GM19035 (cell line): ENCODE results near the gene PAIP2.

Source experiments
- ATAC-seq: cut with Tn5 transposase; IDR thresholded peaks from one replicate; pipeline ENCODE4 v1.9.1; 2021; ENCODE audit not compliant: unreplicated experiment

Gene PAIP2

GRCh38 chr5:139391570-139392323 lies 50.1 kb downstream of the PAIP2 start:
- ATAC-seq = no peak

GRCh38 chr5:139392324-139392677 lies 50.6 kb downstream of the PAIP2 start:
- ATAC-seq = peak; percentile 12

- ATAC-seq = peak; percentile 48
Observed at GRCh38 chr5:139392678-139393496, 51.2 kb downstream of the PAIP2 start.

- ATAC-seq = no peak
Observed at GRCh38 chr5:139393497-139394122, 52.0 kb downstream of the PAIP2 start.

DNA sequence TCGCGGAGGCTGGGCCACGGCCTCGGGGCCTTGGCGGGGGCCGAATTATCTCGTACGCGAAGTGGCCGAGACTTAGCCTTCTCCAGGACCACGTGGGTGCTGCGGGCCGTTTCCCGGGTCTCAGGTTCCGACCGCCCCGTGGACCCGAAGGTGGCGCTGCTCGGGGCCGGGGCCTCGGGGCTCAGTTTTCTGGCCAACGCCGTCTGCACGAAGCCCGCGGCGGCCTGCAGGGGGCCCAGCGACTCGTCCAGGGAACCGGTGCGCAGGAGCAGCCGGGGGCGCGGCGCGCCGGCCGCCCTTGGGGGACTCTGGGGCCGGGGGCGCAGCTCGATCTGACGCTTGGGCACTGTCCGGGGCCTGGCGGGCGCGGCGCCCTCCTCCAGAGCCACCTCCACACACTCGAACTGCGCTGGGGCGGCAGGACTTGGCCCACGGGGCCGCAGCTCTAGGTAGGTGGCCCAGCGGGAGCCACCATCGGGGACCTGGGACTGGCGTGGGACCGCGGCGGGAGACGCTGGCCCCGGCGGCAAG lies 52.5 kb downstream of the PAIP2 start:
- no peak for ATAC-seq

- ATAC-seq = no peak
Observed at GRCh38 chr5:139394654-139395566, 53.3 kb downstream of the PAIP2 start, which contains the start of gene PROB1. TSS of gene PROB1 (minus strand) at chr5:139395104. CDS start at chr5:139395081, 23 bp downstream.

GRCh38 chr5:139395844-139396640 lies 54.4 kb downstream of the PAIP2 start:
- no peak for ATAC-seq

- no peak for ATAC-seq
Observed at GRCh38 chr5:139396691-139397090, 55.0 kb downstream of the PAIP2 start.

DNA sequence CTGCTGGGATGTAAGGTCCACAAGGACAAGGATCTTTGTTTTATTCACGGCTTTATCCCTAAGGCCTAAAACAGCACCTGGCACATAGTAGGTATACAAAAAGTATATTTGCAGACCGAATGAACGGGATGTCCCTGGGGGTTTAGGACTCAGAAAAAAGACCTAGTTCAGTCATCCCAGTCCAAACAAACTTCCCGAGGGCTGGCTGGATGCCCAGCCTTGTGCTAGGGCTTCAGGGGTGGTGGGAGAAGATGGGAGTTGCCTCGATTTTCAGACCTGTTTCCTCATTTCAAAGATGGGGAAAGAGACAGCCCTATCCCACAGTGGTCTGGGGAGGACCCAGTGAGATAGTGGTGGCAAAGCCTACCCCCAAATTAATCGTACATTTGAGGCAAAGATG lies 56.3 kb downstream of the PAIP2 start:
- no peak for ATAC-seq

DNA sequence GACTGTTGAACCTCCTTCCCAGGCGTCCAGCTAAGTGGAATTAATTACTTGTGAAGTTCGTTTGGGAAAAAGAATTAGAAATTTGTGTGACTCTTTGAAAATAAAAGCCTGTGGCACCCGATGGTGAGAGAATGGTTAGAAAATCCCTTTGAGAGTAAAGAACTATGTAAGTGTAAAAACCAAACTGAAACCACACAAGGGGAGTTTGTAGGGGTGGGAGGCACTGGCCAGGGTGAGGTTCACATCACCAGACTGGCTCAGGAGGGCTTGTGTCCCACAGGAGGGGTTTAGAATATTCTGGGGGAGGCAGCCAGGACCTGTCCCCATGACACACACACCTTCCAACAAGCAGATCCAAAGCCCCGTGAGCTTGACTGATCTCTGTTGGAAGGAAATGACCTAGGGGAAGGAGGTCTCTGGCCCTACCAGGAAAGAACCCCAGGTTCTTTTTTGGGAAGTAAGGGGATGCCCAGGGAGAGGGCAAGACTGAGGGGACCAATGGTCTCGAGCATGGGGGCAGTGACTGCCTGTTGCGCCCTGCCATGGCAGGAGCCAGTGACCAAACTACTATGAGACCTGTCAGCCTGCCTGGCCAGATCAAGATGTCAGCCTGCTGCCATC lies 58.0 kb downstream of the PAIP2 start:
- no peak for ATAC-seq

DNA sequence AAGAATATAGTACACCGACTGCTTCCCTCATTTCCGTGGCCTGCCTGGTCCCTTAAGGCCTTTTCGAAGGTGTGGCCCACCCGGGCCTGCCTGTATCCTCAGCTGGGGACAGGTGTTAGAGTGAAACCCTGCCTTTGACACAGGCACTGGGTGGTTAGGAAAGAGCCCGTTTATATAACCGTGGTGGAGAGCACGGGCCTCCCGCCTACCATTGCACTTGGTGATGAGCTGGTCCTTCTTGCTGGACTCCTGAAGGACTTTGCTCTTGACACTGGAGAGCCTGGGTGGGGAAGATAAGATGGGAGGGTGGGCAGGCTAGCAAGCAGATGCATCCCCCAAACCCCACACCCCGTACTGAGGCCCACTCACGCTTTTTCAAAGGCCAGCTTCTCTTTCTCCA lies 59.9 kb downstream of the PAIP2 start:
- no peak for ATAC-seq

DNA sequence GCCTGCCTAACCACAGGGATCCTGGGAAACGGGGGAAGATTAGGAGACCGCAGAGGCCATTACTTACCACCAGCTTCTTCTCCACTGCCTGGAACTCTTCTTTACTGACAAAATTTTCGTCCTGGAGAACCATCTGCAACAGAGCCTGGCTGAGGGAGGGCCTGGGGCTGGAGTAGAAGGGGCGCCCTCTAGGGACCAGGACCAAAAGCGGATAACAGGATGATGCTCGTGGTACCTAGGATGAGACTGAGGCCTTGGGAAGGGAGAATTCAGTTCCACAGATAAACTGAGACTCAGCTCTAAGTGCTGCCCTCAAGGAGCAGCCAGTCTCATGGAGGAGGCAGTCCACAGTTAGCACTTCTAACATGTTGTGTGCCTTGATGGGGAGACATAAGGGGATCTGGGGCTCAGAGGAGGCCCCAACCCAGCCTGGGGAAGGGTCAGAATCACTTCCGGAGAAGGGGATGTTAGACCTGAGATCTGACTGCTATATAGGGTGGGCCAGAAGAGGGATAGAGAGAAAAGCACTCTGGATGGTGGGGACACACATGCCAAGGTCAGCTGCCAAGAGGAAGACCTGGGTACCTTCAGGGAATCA lies 61.0 kb downstream of the PAIP2 start:
- no peak for ATAC-seq

DNA sequence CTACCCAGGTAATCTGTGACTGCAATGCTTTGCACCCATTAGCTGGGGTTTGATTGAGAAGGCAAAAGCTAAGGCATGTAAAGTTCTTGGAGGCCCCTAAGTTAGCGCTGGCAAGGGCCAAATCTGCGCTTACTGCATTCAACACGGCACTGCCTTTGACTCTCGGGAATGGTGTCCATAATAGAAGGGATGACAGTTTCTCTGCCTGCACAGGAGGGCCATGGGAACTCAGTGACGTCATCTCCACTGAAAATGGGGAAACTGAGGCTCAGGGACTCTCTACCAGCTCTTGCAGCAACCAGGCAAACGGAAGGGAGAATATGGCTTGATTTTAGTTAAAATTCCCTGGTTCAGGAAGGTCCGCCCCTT lies 61.7 kb downstream of the PAIP2 start:
- peak; percentile 0 for ATAC-seq

DNA sequence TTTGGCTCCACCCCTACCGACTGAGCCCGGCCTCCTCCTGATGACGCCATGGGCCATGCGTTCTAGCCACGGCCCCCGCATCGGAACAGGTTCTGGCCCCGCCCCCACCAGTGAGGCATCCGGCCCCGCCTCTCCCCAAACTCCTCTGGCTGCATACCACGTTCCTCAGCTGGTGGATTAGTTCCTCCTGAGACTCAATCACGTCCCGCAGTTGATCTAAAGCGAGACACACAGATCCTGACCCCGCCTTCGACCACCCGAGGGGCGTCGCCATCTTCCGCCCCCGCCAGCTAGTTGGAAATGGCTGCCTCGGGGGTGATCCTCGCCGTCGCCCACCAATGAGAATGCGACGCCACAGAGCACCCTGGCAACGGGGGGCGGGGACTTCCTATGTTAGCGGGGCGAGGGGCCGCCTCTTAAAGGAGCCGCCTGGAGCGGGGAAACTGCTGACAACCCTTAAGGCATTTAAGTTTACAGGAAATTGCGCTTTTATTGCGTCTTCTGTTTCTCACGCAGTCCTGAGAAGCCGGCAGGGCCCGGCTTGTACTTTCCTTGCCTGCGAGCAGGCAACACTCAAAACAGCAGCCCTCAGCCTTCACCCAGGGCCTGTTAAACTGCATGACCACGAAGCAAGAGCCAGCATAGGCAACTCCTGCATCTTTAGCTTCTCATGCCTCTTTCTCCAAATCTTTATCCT lies 62.3 kb downstream of the PAIP2 start, which contains the start of gene SPATA24:
Gene SPATA24 (minus strand): TSS at position 303 of the 697 bp plus-strand sequence. CDS start 29 bp downstream, at position 274.
- ATAC-seq = peak; percentile 84

DNA sequence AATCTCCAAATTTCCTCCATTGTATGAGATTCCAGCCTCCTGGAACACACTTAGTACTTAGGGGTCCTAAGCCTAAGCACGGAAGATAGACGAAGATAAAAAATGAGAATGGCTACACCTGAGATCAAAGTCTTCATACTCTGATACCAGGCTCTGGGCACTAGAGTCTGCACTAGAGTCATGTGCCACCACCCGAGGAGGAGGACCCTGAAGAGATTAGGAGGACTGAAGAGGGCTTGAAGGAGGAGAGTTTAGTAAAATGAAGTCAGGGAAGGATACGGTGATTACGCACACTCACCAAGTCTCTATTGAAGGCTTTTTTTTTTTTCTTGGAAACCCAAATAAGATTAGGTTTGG lies 62.8 kb downstream of the PAIP2 start:
- no peak for ATAC-seq

DNA sequence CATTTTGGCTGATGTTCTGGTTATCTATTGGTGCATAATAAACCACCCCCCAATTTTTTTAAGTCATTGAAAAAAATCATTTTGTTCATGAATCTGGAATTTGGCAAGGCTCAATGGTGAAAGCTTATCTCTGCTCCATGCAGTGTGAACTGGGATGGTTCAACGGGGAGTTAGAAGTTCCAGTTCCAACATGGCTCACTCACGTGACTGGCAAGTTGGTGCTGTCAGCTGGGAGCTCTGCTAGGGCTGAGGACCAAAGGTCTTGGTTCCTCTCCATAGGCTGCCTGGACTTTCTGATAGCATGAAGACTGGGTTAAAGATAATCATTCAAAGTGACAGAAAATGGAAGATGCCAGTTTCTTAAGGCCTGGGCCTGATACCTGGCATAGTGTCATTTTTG lies 65.3 kb downstream of the PAIP2 start:
- no peak for ATAC-seq

DNA sequence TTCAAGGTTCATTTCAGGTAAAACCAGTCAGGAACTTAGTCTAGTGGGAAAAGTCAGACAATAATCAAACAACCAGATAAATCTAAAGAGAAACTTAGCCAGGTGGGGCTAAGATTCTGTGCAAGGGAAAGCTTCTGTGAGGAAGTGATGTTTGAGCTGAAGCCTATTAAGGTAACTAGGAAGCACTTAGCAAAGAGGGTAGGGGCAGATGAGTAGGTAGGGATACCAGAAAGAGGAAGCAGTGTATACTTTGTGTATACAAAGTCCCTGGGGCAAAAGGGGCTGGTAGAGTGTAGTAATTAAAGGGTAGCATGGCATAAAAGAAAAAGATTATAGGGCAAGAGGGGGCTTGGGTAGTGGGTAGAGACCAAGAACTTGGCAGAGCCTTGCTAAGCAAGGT lies 65.9 kb downstream of the PAIP2 start:
- ATAC-seq = no peak

- no peak for ATAC-seq
Observed at GRCh38 chr5:139408191-139408590, 66.5 kb downstream of the PAIP2 start.
